ENCODE results near the gene CMTM7. TPM values are rescaled to one million over a fixed set of nuclear protein-coding genes. Genes with fewer than 3 reads are reported as not detected.

The CMTM7 gene
- total RNA-seq, 4 donors from 2014 or later: 14.8 to 24.7 (median 22.0) TPM

- Histone ChIP-seq H3K4me1 (peaks cover 13 to 20% of the 10 kb centered on the region in 2 donors), H3K9me3 (no peaks in the 10 kb centered on the region), H3K27me3 (no peaks in the 10 kb centered on the region), H3K36me3 (no peaks in the 10 kb centered on the region), H3K4me3 (replicated peaks in 1 of 3) (no peak overlapping the region), H3K27ac (no peak overlapping the region)
- intact Hi-C loops (cut with DNase I): no loop called here
- 90 to 94% methylated on average over 5 of the region's 5 CpGs for WGBS, 2 donors
- DNase-seq: no peak
- TF ChIP-seq POLR2A (IDR thresholded peaks at IDR 0.05): no peak
- TF ChIP-seq, protein P1, sequence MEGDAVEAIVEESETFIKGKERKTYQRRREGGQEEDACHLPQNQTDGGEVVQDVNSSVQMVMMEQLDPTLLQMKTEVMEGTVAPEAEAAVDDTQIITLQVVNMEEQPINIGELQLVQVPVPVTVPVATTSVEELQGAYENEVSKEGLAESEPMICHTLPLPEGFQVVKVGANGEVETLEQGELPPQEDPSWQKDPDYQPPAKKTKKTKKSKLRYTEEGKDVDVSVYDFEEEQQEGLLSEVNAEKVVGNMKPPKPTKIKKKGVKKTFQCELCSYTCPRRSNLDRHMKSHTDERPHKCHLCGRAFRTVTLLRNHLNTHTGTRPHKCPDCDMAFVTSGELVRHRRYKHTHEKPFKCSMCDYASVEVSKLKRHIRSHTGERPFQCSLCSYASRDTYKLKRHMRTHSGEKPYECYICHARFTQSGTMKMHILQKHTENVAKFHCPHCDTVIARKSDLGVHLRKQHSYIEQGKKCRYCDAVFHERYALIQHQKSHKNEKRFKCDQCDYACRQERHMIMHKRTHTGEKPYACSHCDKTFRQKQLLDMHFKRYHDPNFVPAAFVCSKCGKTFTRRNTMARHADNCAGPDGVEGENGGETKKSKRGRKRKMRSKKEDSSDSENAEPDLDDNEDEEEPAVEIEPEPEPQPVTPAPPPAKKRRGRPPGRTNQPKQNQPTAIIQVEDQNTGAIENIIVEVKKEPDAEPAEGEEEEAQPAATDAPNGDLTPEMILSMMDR (IDR thresholded peaks at IDR 0.05): no peak
Observed at GRCh38 chr3:32430900-32431299, 39.2 kb downstream of the CMTM7 start.

- WGBS, 2 donors: 83 to 92% methylated on average over 3 of the region's 3 CpGs
- H3K4me1 ChIP-seq: peaks cover 12 to 17% of the 10 kb centered on the region in 2 donors
- H3K27ac ChIP-seq: no peak overlapping the region
- intact Hi-C loops (cut with DNase I): no loop called here
- H3K27me3 ChIP-seq: no peaks in the 10 kb centered on the region
- no peak for DNase-seq
- H3K9me3 ChIP-seq: no peaks in the 10 kb centered on the region
- TF ChIP-seq, protein P1 (IDR thresholded peaks at IDR 0.05): no peak
- TF ChIP-seq POLR2A (IDR thresholded peaks at IDR 0.05): no peak
- no peak overlapping the region for H3K4me3 ChIP-seq (replicated peaks in 1 of 3)
- no peaks in the 10 kb centered on the region for H3K36me3 ChIP-seq
Observed at GRCh38 chr3:32431481-32431880, 39.8 kb downstream of the CMTM7 start.

GRCh38 chr3:32432045-32432710, 40.5 kb downstream of the CMTM7 start:
- peaks cover 12 to 17% of the 10 kb centered on the region in 2 donors for H3K4me1 ChIP-seq
- WGBS, 2 donors: 96 to 98% methylated on average over 6 of the region's 6 CpGs

DNA sequence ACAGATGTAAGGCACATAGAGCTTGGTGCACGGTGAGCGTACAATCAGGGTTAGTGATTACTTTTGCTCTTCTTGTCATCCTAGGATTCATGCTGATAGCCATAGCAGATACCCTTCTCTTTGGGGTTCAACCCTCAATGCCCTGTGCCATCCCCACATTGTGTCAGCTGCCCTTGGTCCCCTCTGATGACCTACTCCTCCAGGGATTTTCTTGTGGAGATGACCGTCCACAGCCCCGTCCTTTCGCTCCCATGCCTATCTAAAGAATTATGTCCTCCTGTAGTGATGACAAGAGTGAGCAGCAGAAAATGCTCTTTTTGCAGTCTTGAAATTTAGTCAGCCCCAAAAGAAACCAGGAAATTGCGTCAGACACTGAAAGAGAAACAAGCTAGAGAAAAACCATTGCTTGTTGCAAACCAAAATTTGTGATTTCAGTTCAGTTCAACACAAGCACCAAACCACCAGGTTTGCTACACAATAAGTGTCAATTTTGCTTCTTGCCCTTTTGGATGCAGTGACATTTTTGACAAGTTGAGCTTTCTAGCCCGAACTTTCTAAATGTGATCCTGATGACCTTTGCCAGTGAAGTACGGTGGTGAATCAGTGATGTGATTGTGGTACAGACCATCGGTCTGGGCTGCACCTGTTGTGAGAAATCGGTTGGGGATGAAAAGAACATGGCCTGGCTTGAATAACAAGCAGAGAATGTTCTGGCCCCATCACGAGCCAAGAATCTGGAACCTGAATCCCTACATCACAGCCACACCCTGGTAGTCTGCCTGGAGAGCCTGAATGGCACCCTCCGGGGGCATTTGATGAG, 41.3 kb downstream of the CMTM7 start:
- Histone ChIP-seq H3K27ac (no peak overlapping the region), H3K27me3 (no peaks in the 10 kb centered on the region), H3K36me3 (no peaks in the 10 kb centered on the region), H3K9me3 (no peaks in the 10 kb centered on the region), H3K4me3 (replicated peaks in 1 of 3) (no peak overlapping the region), H3K4me1 (peaks cover 10 to 12% of the 10 kb centered on the region in 2 donors)
- TF ChIP-seq, protein P1 (IDR thresholded peaks at IDR 0.05): no peak
- TF ChIP-seq POLR2A (IDR thresholded peaks at IDR 0.05): no peak
- DNase-seq: no peak
- intact Hi-C loops (cut with DNase I): no loop called here
- 88 to 93% methylated on average over 12 of the region's 12 CpGs for WGBS, 2 donors

More at GRCh38 chr3:32432045-32432710, 40.5 kb downstream of the CMTM7 start:
- Histone ChIP-seq H3K36me3 (no peaks in the 10 kb centered on the region), H3K4me3 (replicated peaks in 1 of 3) (no peak overlapping the region), H3K27me3 (no peaks in the 10 kb centered on the region), H3K27ac (no peak overlapping the region), H3K9me3 (no peaks in the 10 kb centered on the region)
- DNase-seq: no peak
- TF ChIP-seq, protein P1 (IDR thresholded peaks at IDR 0.05): no peak
- intact Hi-C loops (cut with DNase I): no loop called here

DNA sequence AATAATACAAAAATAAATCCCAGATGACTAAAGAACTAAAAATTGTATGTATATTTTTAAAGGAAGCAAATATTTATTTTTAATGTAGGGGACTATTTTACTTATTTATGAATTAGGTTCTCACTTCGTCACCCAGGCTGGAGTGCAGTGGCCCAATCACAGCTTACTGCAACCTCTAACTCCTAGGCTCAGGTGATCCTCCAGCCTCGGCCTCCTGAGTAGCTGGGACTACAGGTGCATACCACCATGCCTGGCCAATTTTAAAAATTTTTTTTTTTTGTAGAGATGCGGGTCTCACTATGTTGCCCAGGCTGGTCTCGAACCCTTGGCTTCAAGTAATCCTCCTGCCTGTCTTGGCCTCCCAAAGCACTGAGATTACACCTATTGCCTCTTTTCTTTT, 42.6 kb downstream of the CMTM7 start:
- TF ChIP-seq, protein P1 (IDR thresholded peaks at IDR 0.05): no peak
- TF ChIP-seq POLR2A (IDR thresholded peaks at IDR 0.05): no peak
- no peaks in the 10 kb centered on the region for H3K27me3 ChIP-seq

More for the DNA sequence above, 42.6 kb downstream of the CMTM7 start:
- H3K4me3 ChIP-seq (replicated peaks in 1 of 3): no peak overlapping the region
- intact Hi-C loops (cut with DNase I): no loop called here
- no peaks in the 10 kb centered on the region for H3K36me3 ChIP-seq
- H3K4me1 ChIP-seq: peaks cover 0 to 6% of the 10 kb centered on the region in 2 donors
- WGBS, 2 donors: 96 to 97% methylated on average over 4 of the region's 4 CpGs
- H3K9me3 ChIP-seq: no peaks in the 10 kb centered on the region
- DNase-seq: no peak
- H3K27ac ChIP-seq: no peak overlapping the region

Data from thyroid gland (tissue), 4 donors.